HG02759 (cell line): ENCODE results near the gene FBXO21.
A peak's percentile ranks its signal among the peaks of the same experiment; 100 is the strongest.

Experiments used
- ATAC-seq: cut with Tn5 transposase; IDR thresholded peaks from one replicate; pipeline ENCODE4 v1.9.1; 2021; ENCODE audit warnings: mild to moderate bottlenecking, moderate library complexity; ENCODE audit not compliant: unreplicated experiment

The FBXO21 gene

GRCh38 chr12:117167769-117168168, 22.5 kb downstream of the FBXO21 start:
- no peak for ATAC-seq

DNA sequence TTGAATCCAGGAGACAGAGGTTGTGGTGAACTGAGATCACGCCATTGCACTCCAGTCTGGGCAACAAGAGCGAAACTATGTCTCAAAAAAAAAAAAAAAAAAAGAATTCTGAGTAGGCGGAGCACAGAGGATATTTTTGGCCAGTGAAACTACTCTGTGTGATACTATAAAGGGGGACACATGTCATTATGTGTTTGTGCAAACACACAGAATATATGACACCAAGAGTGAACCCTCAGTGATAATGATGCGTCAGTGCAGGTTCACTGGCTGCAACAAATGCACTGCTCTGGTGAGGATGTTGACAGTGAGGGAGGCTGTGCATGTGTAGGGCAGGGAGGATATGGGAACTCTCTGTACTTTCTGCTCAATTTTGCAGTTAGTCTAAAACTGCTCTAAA, 24.2 kb downstream of the FBXO21 start:
- ATAC-seq: no peak

GRCh38 chr12:117165342-117165741, 24.9 kb downstream of the FBXO21 start:
- no peak for ATAC-seq

DNA sequence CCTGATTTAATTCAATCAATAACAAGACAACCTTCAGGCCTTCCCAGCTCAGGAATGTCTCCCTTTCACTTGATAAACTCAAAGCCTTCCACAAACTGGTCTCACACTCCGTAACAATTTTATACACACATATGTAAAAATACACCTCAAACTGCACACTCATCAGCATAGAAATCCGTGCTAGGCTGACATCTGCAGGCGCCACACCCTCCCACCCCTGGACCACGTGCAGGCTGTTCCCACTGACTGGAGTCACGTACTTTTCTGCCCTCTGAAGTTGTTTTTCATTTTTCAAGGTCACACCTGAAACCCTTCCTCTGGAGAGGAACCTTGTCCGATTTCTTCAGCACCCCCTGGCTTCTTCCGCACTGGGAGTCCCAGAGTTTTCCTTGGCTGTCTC, 27.6 kb downstream of the FBXO21 start:
- ATAC-seq: no peak

GRCh38 chr12:117162167-117162539, 28.1 kb downstream of the FBXO21 start:
- ATAC-seq: no peak

GRCh38 chr12:117161460-117162166, 28.7 kb downstream of the FBXO21 start:
- no peak for ATAC-seq

DNA sequence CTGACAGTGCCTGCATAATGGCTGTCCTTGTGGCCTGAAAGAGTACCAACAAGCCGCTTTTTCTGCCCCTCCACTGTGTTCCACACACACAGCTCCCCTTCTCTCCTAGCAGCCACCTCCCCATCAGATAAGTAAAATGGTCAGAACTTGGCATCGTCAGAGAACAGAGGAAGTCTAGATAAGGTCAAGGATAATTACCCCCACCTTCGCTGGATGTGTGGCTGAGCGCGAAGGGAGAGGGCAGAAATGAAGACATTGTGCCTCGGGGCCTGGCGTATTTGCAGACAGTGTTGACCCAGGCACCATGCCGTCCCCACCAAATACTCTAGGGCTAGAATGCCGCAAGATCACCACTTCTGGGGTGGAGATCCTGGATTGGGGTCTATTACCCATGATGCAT, 30.6 kb downstream of the FBXO21 start:
- ATAC-seq: no peak

- no peak for ATAC-seq
Observed at GRCh38 chr12:117158911-117159553, 31.2 kb downstream of the FBXO21 start.

DNA sequence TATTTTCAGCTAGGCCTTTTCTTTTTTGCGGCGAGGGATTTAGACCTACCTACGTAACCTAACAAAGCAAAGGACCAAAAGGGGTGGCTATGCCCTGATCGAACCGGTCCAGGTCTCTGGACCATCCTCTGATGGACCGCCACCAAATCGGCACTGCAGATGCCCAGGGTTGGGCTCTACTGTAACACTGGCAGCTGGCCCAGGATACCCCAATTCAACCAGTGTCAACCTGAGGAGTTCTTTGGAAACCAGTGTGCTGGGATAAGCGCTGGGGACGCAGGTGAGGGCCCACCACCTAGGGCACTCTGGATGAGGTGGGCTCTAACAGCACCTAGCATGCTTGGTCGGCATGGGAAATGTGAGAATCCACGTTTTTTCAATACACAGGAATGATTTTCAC, 32.2 kb downstream of the FBXO21 start:
- ATAC-seq: no peak

- ATAC-seq: peak; percentile 75
Observed at GRCh38 chr12:117155278-117156060, 34.8 kb downstream of the FBXO21 start.

DNA sequence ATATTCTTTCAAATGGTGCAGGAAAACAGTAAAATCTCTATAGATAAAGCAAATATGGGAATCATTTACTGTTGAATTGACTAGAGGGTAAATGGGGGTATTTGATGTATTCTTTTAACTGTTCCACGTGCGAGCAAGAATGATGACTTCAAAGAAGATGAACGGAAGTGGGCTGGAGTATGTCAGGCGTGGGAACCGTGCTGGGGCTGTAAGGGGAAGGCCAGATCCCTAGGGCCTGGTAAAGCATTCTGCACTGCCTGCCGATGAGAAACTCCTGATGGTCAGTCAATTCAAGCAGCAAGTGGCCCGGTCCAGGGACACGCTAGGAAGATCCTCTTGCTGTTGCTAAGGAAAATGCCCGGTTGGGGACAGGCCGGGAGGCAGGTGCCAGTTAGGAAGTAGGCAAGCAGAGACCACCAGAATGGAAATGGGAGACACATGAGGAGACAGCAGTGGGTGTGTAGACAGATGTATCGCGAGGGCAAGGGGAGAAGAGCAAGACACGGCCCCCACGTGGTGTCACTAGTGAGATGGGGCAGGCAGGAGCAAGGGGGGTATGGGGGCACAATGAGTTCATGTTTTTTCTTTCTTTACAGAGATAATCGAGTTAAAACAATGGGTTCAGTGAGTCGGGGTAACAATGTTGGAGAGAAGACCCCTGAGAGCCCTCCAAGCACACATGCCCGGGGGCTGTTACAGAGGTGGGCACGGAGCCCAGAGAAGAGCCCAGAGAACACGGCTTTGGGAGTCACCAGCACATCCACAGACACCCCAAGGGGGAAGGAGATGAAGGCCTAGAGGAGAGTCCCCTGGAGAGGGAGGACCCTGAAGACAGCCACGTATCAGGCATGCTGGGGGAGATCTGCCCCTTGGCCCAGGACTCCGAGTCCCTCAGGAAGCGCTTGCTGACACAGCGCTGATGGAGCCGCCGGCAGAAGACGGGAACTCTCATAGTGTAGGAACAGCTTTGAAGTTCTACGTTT, 37.2 kb downstream of the FBXO21 start:
- ATAC-seq: no peak

DNA sequence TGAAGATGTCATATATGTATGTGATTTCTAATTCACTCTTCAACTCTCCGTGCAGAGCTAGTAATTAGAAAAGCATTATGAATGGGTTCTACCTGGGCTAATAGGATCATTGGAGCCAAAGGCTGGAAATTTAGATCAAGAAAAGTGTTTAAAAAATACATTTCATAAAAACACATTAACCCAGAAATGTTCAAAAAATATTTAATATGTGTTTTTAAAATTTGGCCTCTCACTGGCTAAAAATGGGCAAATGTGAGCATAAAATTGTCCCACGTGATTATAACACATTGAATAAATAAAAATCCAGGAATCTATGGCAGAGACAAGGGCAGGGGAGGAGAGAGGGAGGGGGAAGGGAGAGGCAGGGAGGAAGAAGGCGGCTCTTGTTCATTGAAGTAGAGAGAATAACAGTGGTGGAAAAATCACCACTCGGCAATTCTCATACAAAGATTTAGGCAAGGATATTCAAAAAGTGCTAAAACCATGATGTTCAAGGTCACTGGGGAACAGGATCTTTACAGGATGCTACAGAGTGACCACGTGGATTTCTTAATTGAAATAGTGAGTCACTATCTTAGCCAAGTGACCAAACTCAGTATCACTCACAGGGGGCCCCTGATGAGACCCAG, 38.8 kb downstream of the FBXO21 start:
- no peak for ATAC-seq

DNA sequence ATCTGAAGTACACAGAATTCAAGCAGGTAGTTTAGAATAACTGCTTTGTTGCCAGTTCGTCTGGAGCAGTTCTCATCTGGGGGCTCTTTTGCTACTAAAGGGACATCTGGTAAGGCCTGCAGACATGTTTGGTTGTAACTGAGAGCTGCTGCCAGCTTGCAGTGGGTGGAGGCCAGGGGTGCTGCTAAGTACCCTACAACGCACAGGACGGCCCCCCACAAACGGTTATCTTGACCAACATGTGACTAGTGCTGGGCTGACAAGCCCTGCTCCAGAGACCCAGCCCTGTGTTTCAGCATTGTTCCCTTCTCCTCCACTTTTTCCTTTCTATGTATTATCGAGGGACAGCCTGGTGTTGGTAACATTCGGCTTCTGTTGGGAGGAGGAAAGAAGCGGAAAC, 40.8 kb downstream of the FBXO21 start:
- no peak for ATAC-seq

DNA sequence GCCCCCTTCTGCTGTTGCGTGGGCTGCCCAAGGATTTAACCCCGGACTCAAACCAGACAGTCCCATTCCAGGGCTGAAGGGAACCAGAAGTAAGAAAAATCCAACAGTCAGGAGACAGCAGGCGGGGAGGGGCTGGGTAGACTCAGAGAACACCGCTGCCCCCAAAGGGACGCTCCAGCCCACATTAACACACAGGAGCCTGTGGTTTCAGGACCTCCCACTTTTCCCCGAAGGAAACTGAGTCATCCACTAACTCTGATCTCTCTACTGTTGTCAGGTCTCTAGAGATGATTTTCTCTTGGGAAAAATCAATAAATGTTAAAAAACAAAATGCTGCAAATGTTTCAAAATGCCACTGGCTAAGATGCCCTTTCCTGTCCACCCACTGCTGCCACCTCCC, 41.6 kb downstream of the FBXO21 start:
- ATAC-seq: no peak

GRCh38 chr12:117147639-117148038, 42.6 kb downstream of the FBXO21 start:
- ATAC-seq: no peak

GRCh38 chr12:117145597-117146154, 44.6 kb downstream of the FBXO21 start:
- no peak for ATAC-seq

DNA sequence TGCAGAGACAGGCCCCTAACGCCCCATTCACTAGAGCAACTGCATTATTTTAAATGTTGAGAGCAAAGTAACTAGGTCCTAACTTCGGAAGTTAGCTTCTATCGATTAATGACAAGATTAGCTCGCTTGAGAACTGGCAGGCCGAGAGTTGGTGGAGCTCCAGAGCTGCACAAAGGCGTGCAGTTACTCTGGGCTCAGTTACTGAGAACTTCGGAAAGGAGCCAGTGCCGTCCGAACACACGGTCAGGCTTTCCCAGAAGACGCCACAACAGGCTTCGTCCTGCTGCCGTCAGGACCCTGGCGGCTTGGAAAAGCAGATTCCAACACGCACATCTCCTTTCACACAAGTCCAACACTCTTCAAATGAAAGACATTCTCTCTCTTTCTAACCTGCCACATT, 45.7 kb downstream of the FBXO21 start:
- no peak for ATAC-seq

- ATAC-seq: peak; percentile 50
Observed at GRCh38 chr12:117143008-117143532, 47.2 kb downstream of the FBXO21 start.

DNA sequence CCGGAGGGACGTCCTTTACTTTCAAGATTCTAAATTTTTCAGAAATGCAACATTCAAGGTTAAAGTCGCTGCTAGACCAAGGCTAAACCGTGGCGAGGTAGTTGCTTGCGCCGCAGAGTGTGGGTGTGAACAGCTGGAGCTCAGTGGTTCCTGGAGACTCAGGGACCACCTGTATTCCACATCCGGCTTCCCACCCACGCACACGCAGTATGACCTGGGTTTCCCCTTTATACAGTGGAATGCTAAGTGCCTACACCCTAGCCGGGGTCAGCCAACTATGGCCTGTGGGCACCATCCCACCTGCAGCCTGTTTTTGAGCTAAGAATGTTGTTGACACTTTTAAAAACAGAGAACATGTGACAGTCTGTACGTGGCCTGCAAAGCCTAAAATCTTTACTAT, 48.2 kb downstream of the FBXO21 start:
- ATAC-seq: peak; percentile 58
